Islet precursor cell (in vitro differentiated cells): Measurements from ENCODE around the gene EPGN.

Source experiments
- DNase-seq: peaks from one replicate; pipeline ENCODE4 v3.0.0-alpha.2; 2018

EPGN gene

DNA sequence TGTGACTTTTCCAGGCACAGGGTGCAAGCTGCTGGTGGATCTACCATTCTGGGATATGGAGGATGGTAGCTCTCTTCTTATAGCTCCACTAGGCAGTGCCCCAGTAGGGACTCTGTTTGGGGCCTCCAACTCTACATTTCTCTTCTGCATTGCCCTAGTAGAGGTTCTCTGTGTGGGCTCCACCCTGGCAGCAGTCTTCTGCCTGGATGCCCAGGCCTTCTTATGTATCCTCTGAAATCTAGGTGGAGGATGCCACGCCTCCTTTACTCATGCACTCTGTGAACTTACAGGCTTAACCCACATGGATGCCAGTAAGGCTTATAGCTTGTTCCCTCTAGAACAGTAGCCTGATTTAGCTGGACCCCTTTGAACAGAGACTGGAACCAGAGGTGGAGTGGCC, 35.8 kb downstream of the EPGN start:
- no peak for DNase-seq

DNA sequence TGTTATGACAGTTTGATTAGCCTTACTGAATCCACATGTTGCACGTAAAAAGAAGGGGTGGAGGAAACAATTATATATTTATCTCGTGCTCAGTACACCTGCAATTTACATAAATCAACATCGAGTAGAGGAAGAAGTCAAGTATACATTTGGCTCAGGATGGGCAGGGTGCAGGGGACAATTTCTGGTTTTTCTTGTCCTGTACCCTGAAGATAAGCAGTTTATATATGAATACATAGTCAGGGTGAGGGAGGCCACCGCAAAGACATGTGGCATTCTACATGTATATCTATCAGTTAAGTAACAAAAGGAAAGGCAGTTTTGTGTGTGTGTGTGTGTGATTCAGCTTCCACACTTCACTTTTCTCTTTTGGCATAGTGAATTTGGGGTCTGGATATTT, 45.6 kb downstream of the EPGN start:
- DNase-seq, result no peak

DNA sequence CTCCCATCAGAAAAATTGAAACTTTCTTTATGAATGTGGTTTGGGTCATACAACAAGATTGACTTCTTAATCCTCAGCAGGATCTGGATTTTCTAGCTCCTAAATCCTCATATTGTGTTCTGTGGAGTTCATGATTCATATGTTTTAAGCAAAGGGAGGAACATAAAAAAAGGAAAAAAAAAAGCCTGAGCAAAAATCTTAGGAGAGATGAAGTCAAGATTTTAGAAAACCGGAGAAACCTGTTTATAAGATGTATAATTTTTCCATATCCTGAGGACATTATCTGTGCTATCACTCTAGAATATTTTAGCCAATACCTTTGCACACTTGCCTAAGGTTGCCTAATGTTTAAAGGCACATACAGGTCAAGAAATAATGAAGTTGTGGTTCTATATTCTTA, 49.7 kb downstream of the EPGN start:
- no peak for DNase-seq

DNA sequence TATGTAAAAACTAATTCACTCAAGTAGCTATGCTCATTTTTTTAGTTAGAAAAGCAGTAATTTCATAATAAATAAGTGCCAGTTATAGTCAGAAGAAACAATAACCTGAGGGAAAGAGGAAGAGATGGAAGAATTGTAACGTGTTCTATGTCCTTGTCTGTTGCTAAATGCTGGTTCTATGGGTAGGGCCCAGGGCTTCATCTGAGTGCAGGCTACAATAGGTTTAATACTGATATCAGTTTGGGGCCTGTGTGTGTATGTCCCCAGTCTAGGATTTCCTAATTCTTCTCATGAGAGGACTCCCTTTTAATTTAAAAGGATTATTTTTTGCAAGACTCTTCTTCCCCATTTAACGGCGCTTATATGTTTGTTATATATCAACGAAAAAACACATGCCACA, 53.4 kb downstream of the EPGN start:
- DNase-seq, result no peak

DNA sequence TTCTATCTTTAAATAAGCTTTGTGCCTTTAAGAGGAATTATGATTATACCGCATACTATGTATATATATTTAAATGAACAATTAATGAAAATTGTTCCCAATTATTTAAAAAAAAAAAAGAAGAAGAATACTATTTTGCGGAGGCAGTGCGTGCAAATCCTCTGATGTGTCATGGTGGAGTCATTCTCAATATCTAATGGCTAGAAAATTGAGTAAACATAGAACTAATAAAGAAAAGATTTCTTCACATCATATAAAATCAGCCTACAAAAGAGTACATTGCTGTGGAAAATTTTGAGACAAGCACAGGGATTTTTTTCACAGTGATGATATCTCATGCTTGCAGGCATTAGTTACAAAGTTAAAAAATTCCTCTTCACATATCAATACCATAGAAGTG, 54.1 kb downstream of the EPGN start:
- no peak for DNase-seq

DNA sequence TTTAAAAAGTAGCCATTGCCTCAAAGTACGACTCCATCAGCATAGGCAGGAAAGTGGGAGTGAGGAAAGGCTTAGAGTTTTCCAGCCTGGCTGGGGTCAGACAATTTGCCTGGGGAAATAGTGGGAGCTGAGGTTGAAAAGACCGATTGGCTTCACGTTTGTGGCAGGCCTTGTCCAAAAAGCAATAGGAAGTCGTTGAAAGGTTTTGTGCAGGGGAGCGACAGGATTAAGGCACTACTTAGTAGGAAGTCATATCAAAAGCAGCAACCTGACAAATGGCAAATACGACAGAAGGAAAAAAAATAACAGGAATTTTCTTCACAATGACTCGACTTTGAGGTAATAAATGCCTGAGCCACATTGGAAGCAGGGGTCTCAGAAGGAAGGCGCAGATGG, 56.0 kb downstream of the EPGN start:
- no peak for DNase-seq

DNA sequence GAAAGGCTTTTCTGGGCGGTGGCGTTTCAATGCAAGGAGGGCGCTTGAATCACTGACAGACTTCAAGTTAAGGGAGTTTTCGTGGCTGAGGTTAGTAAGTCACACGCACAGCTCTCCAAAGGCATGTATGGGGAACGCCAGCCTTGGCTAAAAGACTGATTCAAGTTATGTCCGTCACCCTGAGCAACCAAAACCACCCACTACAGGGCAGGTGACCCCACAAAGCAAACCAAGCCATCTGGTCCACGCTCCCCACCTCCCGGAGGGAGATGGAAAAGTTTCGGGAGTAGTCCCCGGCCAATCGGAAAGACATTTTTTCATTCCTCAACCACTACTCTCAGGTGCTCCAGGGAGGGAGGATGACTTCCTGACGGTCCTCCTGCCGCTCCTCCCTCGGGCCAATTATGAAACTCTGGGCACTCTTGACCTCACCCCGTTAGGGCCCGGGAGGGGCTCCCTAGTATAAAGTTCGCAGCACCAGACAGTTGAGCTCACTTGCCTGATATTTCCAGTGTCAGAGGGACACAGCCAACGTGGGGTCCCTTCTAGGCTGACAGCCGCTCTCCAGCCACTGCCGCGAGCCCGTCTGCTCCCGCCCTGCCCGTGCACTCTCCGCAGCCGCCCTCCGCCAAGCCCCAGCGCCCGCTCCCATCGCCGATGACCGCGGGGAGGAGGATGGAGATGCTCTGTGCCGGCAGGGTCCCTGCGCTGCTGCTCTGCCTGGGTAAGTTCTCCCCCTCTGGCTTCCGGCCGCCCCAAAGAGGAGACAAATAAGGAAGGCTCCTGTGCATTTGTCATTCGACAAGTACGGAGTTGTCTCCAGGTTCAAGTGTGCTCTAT, 56.6 kb downstream of the EPGN start, which contains the start of gene EREG:
Gene EREG (plus strand): TSS at position 494 of the 840 bp plus-strand sequence. CDS start 164 bp downstream, at position 658.
- peak; percentile 78 for DNase-seq

DNA sequence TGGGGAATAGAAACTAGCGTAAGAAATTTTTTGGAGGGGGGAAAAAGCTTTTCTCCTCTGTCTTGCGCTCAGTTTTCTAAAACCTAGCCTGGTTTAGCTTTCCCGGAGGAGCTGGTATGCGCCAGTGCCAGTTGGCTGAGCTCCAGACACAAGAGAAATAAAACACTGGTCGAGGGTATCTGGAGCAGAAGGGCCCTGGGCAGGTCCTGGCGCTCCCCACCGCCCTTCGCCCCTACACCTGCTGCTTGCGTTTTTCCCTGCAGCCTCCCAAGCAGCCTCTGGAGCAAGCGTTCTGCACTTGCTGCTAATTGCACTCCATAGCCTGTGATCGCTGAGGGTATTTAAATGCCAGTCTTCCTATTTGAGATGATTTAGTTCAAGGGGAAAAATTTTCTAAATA, 57.5 kb downstream of the EPGN start:
- peak; percentile 56 for DNase-seq
